Smooth muscle cell of the umbilical artery (primary cell): Measurements from ENCODE around the gene PSMB8. TPM values are rescaled to one million over a fixed set of nuclear protein-coding genes. Genes with fewer than 3 reads are reported as not detected.

Experiments used
- total RNA-seq: library from RNA; depleted of rRNA; stranded (reverse); fragments of >200 nt; gene quantifications from 2 replicates; pipeline ENCODE4 v1.2.3, GENCODE V29; 2014

PSMB8 gene
- 29.8 and 31.2 TPM in 2 replicates for total RNA-seq

GRCh38 chr6:32843979-32844838 is at the start of gene PSMB8:
Gene PSMB8 (minus strand): TSS chr6:32844047. CDS start chr6:32843996, 51 bp downstream.

GRCh38 chr6:32853541-32854375 is 9.9 kb upstream of the PSMB8 start, which contains the start of the genes PSMB9 and TAP1:
Gene PSMB9 (plus strand): TSS chr6:32854192. CDS start chr6:32854230, 38 bp downstream.
Gene TAP1 (minus strand): TSS chr6:32853704. CDS start chr6:32853636, 68 bp downstream.

GRCh38 chr6:32838114-32838958 is 5.5 kb downstream of the PSMB8 start, which contains the start of gene TAP2:
Gene TAP2 (minus strand): TSS chr6:32838739. CDS start chr6:32838233, 506 bp downstream.

GRCh38 chr6:32816746-32817204 is 27.1 kb downstream of the PSMB8 start, which contains the start of gene HLA-DOB:
Gene HLA-DOB (minus strand): TSS chr6:32817002. CDS start chr6:32816951, 51 bp downstream.

Other genes with a start within 250 kb of the PSMB8 start
- not detected in 2 replicates for gene HLA-DQA1, start 206.6 kb downstream of the PSMB8 start, total RNA-seq
- not detected in 2 replicates for gene HLA-DQB1, start 177.4 kb downstream of the PSMB8 start, total RNA-seq
- not detected in 2 replicates for gene HLA-DQA2, start 102.7 kb downstream of the PSMB8 start, total RNA-seq
- not detected in 2 replicates for gene HLA-DQB2, start 80.5 kb downstream of the PSMB8 start, total RNA-seq
- 0.18 TPM in 1 of 2 replicates, not detected in the other for gene HLA-DOB, start 27.0 kb downstream of the PSMB8 start, total RNA-seq
- 8.3 and 11.4 TPM in 2 replicates for gene TAP2, start 5.3 kb downstream of the PSMB8 start, total RNA-seq
- gene TAP1, start 9.7 kb upstream of the PSMB8 start, total RNA-seq: 54.9 and 66.3 TPM in 2 replicates
- 11.6 and 12.9 TPM in 2 replicates for gene PSMB9, start 10.1 kb upstream of the PSMB8 start, total RNA-seq
- not detected in 2 replicates for gene HLA-DMB, start 97.0 kb upstream of the PSMB8 start, total RNA-seq
- gene HLA-DMA, start 109.0 kb upstream of the PSMB8 start, total RNA-seq: 0.78 and 2.1 TPM in 2 replicates
- gene BRD2, start 124.5 kb upstream of the PSMB8 start, total RNA-seq: 79.3 and 102 TPM in 2 replicates
- gene HLA-DOA, start 165.5 kb upstream of the PSMB8 start, total RNA-seq: not detected in 2 replicates
- gene HLA-DPA1, start 229.6 kb upstream of the PSMB8 start, total RNA-seq: 0.30 TPM in 1 of 2 replicates, not detected in the other
- gene HLA-DPB1, start 231.9 kb upstream of the PSMB8 start, total RNA-seq: 2.4 TPM in 1 of 2 replicates, not detected in the other